ENCODE measurements around the gene PAK5. TPM values are rescaled to one million over a fixed set of nuclear protein-coding genes. Genes with fewer than 3 reads are reported as not detected.

The PAK5 gene
- total RNA-seq, 1 experiment from 2014 or later: not detected

GRCh38 chr20:9744551-9744950 is 94.3 kb downstream of the PAK5 start:
- H3F3A ChIP-seq (ENCODE audit: insufficient read depth, low read depth): no peaks in the 10 kb centered on the region
- H3K27ac ChIP-seq: no peak overlapping the region
- intact Hi-C loops (cut with micrococcal nuclease; ENCODE audit: unreplicated experiment): no loop called here
- H2AFZ ChIP-seq: no peak overlapping the region
- no peaks in the 10 kb centered on the region for H4K20me1 ChIP-seq (ENCODE audit: insufficient read depth)
- no peak for TF ChIP-seq EZH2 (IDR thresholded peaks at IDR 0.05; ENCODE audit: low read depth)
- TF ChIP-seq, protein P1, sequence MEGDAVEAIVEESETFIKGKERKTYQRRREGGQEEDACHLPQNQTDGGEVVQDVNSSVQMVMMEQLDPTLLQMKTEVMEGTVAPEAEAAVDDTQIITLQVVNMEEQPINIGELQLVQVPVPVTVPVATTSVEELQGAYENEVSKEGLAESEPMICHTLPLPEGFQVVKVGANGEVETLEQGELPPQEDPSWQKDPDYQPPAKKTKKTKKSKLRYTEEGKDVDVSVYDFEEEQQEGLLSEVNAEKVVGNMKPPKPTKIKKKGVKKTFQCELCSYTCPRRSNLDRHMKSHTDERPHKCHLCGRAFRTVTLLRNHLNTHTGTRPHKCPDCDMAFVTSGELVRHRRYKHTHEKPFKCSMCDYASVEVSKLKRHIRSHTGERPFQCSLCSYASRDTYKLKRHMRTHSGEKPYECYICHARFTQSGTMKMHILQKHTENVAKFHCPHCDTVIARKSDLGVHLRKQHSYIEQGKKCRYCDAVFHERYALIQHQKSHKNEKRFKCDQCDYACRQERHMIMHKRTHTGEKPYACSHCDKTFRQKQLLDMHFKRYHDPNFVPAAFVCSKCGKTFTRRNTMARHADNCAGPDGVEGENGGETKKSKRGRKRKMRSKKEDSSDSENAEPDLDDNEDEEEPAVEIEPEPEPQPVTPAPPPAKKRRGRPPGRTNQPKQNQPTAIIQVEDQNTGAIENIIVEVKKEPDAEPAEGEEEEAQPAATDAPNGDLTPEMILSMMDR (conservative IDR thresholded peaks at IDR 0.05): no peak
- H3K27me3 ChIP-seq (ENCODE audit: insufficient read depth, low read depth): peaks cover 12% of the 10 kb centered on the region
- no peaks in the 10 kb centered on the region for H3K9me3 ChIP-seq (ENCODE audit: insufficient read depth, low read depth)
- no peak overlapping the region for H3K4me2 ChIP-seq
- DNase-seq: no peak
- no peaks in the 10 kb centered on the region for H3K9me2 ChIP-seq (ENCODE audit: insufficient read depth)
- no peaks in the 10 kb centered on the region for H3K4me1 ChIP-seq (replicated peaks; ENCODE audit: insufficient read depth)
- CTCF ChIA-PET: no interaction called here
- no peak overlapping the region for H3K4me3 ChIP-seq
- no TSS peak for BruUV-seq (replicated peaks)
- POLR2A ChIA-PET (ENCODE audit: unreplicated experiment): no interaction called here
- no peaks in the 10 kb centered on the region for H3K79me2 ChIP-seq (ENCODE audit: low read depth)
- H3K36me3 ChIP-seq (ENCODE audit: low read depth): no peaks in the 10 kb centered on the region

- Histone ChIP-seq H3K9me2 (ENCODE audit: insufficient read depth) (no peaks in the 10 kb centered on the region), H3K27ac (no peak overlapping the region), H3K9me3 (ENCODE audit: insufficient read depth, low read depth) (no peaks in the 10 kb centered on the region), H4K20me1 (ENCODE audit: insufficient read depth) (no peaks in the 10 kb centered on the region), H3K36me3 (ENCODE audit: low read depth) (no peaks in the 10 kb centered on the region), H3K4me2 (no peak overlapping the region), H2AFZ (no peak overlapping the region), H3K79me2 (ENCODE audit: low read depth) (no peaks in the 10 kb centered on the region), H3K27me3 (ENCODE audit: insufficient read depth, low read depth) (peaks cover 12% of the 10 kb centered on the region), H3F3A (ENCODE audit: insufficient read depth, low read depth) (no peaks in the 10 kb centered on the region), H3K4me1 (replicated peaks; ENCODE audit: insufficient read depth) (no peaks in the 10 kb centered on the region), H3K4me3 (no peak overlapping the region)
- no TSS peak for BruUV-seq (replicated peaks)
- TF ChIP-seq, protein P1 (conservative IDR thresholded peaks at IDR 0.05): no peak
- TF ChIP-seq EZH2 (IDR thresholded peaks at IDR 0.05; ENCODE audit: low read depth): no peak
- DNase-seq: no peak
- POLR2A ChIA-PET (ENCODE audit: unreplicated experiment): no interaction called here
- CTCF ChIA-PET: no interaction called here
- intact Hi-C loops (cut with micrococcal nuclease; ENCODE audit: unreplicated experiment): no loop called here
Measured at GRCh38 chr20:9743871-9744270, 95.0 kb downstream of the PAK5 start.

DNA sequence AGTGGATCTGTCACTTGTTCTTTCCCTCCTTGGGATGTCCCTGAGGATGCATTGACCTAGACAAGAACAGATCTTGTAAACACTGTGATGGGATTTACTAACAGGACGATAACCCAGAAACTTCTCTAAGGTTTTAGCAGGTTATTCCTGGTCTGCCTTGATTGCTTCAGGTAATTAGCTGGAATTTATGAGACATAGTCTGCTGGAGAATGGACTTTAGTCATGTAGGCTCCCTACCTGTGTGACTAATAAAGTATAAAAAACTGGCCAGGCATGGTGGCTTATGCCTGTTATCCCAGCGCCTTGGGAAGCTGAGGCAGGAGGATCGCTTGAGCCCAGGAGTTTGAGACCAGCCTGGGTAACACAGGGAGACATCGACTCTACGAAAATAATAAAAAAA is 96.1 kb downstream of the PAK5 start:
- H3F3A ChIP-seq (ENCODE audit: insufficient read depth, low read depth): no peaks in the 10 kb centered on the region
- ChIA-PET POLR2A (ENCODE audit: unreplicated experiment) (no interaction called here), CTCF (no interaction called here)
- H3K4me2 ChIP-seq: no peak overlapping the region
- intact Hi-C loops (cut with micrococcal nuclease; ENCODE audit: unreplicated experiment): no loop called here
- no peaks in the 10 kb centered on the region for H3K36me3 ChIP-seq (ENCODE audit: low read depth)
- H2AFZ ChIP-seq: no peak overlapping the region
- no peak for DNase-seq
- H3K27ac ChIP-seq: no peak overlapping the region
- H3K9me3 ChIP-seq (ENCODE audit: insufficient read depth, low read depth): no peaks in the 10 kb centered on the region
- H4K20me1 ChIP-seq (ENCODE audit: insufficient read depth): no peaks in the 10 kb centered on the region
- H3K79me2 ChIP-seq (ENCODE audit: low read depth): no peaks in the 10 kb centered on the region
- no peaks in the 10 kb centered on the region for H3K9me2 ChIP-seq (ENCODE audit: insufficient read depth)
- TF ChIP-seq EZH2 (IDR thresholded peaks at IDR 0.05; ENCODE audit: low read depth): no peak
- TF ChIP-seq, protein P1 (conservative IDR thresholded peaks at IDR 0.05): no peak
- no peak overlapping the region for H3K4me3 ChIP-seq
- no peaks in the 10 kb centered on the region for H3K4me1 ChIP-seq (replicated peaks; ENCODE audit: insufficient read depth)
- peaks cover 12% of the 10 kb centered on the region for H3K27me3 ChIP-seq (ENCODE audit: insufficient read depth, low read depth)
- no TSS peak for BruUV-seq (replicated peaks)

Measured in PC-9 (cell line).